ENCODE results near the gene KRTAP21-1. TPM values are rescaled to one million over a fixed set of nuclear protein-coding genes. Genes with fewer than 3 reads are reported as not detected.

The KRTAP21-1 gene
- total and polyA plus RNA-seq, 9 of the 15 experiments (the other 6 are each of a cell fraction or from before 2014, with no cell fraction given) = not detected

DNA sequence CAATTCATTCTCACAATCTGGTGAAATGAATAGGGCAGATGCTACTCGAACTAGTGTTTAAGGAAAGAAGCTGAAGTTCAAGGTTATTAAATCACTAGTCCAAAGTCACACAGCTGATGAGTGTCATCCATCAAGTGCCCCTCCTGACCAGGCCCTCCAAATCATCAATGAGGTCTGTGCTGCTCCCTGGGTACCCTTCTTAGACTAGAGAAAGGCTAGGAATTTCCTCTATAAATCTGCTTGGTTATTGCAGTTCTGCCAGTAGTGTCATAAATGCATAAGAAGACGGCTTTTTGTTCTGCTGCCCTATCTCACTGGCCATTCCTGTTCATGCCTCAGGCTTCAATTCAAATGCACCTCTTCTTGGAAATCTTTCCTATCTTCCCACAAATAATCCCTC lies 5.5 kb upstream of the KRTAP21-1 start (continued):
- TF ChIP-seq RFX5 (IDR thresholded peaks at IDR 0.05; ENCODE audit: low read depth, low read length) (no peak), ZNF57 (CRISPR knock-in tag; IDR thresholded peaks at IDR 0.05) (no peak)

GRCh38 chr21:30758306-30758705 lies 3.1 kb upstream of the KRTAP21-1 start:
- Histone ChIP-seq H3K9ac (ENCODE audit: insufficient read depth in 1 of 2, low read depth in 2 of 2, low read length in 2 of 2) (no peak overlapping the region), H3K9me3 (replicated peaks; ENCODE audit: control insufficient read depth, insufficient read depth, low read depth, low read length) (no peaks in the 10 kb centered on the region; the same call in 1 of the 2 replicates), H3K79me2 (ENCODE audit: control insufficient read depth, insufficient read depth, low read length) (no peaks in the 10 kb centered on the region), H3K36me3 (ENCODE audit: control insufficient read depth, insufficient read depth, low read length) (no peaks in the 10 kb centered on the region), H3K4me2 (ENCODE audit: insufficient read depth, low read length) (no peak overlapping the region), H3K27me3 (ENCODE audit: control insufficient read depth in 2 of 2, insufficient read depth in 2 of 2, low read length in 2 of 2) (no peaks in the 10 kb centered on the region), H3K9me1 (ENCODE audit: control insufficient read depth, insufficient read depth, low read length) (no peaks in the 10 kb centered on the region), H4K20me1 (replicated peaks; ENCODE audit: control insufficient read depth, insufficient read depth, low read length) (no peaks in the 10 kb centered on the region), H2AFZ (ENCODE audit: low read depth, low read length) (no peak overlapping the region), H3K4me3 (no peak overlapping the region), H3K4me1 (replicated peaks in 1 of 2; ENCODE audit: control insufficient read depth in 2 of 2, insufficient read depth in 2 of 2, low read length in 2 of 2) (no peaks in the 10 kb centered on the region), H3K27ac (ENCODE audit: extremely low read depth, low read depth, low read length) (no peak overlapping the region)
- ChIA-PET CTCF (ENCODE audit: low intra/inter-chr PET ratio) (no interaction called here), POLR2A (no interaction called here)
- in situ Hi-C loops (cut with MboI) (no loop called here), intact Hi-C loops (cut with micrococcal nuclease) (no loop called here)
- DNase-seq (ENCODE audit: extremely low read depth in 1 of 4, low spot score in 3 of 4) = no peak
- 0% methylated on average over 2 of the region's 2 CpGs for WGBS (ENCODE audit: insufficient coverage, low coverage, missing lambda C conversion rate)
- ATAC-seq = no peak
- TF ChIP-seq POLR2G (IDR thresholded peaks at IDR 0.05; ENCODE audit: low read depth, low read length) = no peak
- no peak for TF ChIP-seq ZFP91 (CRISPR knock-in tag; IDR thresholded peaks at IDR 0.05)
- TF ChIP-seq, protein P1, sequence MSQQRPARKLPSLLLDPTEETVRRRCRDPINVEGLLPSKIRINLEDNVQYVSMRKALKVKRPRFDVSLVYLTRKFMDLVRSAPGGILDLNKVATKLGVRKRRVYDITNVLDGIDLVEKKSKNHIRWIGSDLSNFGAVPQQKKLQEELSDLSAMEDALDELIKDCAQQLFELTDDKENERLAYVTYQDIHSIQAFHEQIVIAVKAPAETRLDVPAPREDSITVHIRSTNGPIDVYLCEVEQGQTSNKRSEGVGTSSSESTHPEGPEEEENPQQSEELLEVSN (IDR thresholded peaks at IDR 0.05; ENCODE audit: borderline replicate concordance in 1 of 2, extremely low read depth in 1 of 2, insufficient read depth in 1 of 2, insufficient read length in 1 of 2, low read depth in 1 of 2, low read length in 1 of 2, poor library complexity in 1 of 2, severe bottlenecking in 1 of 2) = no peak
- TF ChIP-seq, protein P2, sequence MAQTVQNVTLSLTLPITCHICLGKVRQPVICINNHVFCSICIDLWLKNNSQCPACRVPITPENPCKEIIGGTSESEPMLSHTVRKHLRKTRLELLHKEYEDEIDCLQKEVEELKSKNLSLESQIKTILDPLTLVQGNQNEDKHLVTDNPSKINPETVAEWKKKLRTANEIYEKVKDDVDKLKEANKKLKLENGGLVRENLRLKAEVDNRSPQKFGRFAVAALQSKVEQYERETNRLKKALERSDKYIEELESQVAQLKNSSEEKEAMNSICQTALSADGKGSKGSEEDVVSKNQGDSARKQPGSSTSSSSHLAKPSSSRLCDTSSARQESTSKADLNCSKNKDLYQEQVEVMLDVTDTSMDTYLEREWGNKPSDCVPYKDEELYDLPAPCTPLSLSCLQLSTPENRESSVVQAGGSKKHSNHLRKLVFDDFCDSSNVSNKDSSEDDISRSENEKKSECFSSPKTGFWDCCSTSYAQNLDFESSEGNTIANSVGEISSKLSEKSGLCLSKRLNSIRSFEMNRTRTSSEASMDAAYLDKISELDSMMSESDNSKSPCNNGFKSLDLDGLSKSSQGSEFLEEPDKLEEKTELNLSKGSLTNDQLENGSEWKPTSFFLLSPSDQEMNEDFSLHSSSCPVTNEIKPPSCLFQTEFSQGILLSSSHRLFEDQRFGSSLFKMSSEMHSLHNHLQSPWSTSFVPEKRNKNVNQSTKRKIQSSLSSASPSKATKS (CRISPR knock-in tag; IDR thresholded peaks at IDR 0.05) = no peak
- no peak for TF ChIP-seq POLR2AphosphoS2 (IDR thresholded peaks at IDR 0.05; ENCODE audit: low read length)
- TF ChIP-seq MED1 (CRISPR knock-in tag; IDR thresholded peaks at IDR 0.05; ENCODE audit: borderline replicate concordance) = no peak
- no peak for TF ChIP-seq NR1H2 (CRISPR knock-in tag; IDR thresholded peaks at IDR 0.05)
- no peak for TF ChIP-seq TAL1 (IDR thresholded peaks at IDR 0.05)
- no peak for TF ChIP-seq KHSRP (IDR thresholded peaks at IDR 0.05)
- no peak for TF ChIP-seq RNF2 (IDR thresholded peaks at IDR 0.05)
- no peak for TF ChIP-seq CREB1 (IDR thresholded peaks at IDR 0.05)
- TF ChIP-seq CREB1 (CRISPR knock-in tag; IDR thresholded peaks at IDR 0.05) = no peak
- TF ChIP-seq GTF2E2 (tag; IDR thresholded peaks at IDR 0.05) = no peak
- no peak for TF ChIP-seq NONO (IDR thresholded peaks at IDR 0.05; ENCODE audit: low read depth in 2 of 2, low read length in 1 of 2)
- no peak for TF ChIP-seq RBFOX2 (IDR thresholded peaks at IDR 0.05; ENCODE audit: low read depth, low read length)
- FAIRE-seq = no peak
- BruUV-seq (replicated peaks) = no TSS peak
